22Rv1 (cell line): ENCODE measurements around the gene TGM1.

ENCODE experiments used
- ZFX ChIP-seq: fragments of 450-650 bp; IDR thresholded peaks from 2 replicates; pipeline ENCODE4 v1.6.1; 2017; ENCODE audit warnings: antibody characterized with exemption, borderline replicate concordance
- TF ChIP-seq, protein P1 (sequence below): fragments of 450-650 bp; IDR thresholded peaks from 2 replicates; pipeline ENCODE4 v1.5.1; 2017; ENCODE audit warnings: mild to moderate bottlenecking

- TF ChIP-seq, protein P1, sequence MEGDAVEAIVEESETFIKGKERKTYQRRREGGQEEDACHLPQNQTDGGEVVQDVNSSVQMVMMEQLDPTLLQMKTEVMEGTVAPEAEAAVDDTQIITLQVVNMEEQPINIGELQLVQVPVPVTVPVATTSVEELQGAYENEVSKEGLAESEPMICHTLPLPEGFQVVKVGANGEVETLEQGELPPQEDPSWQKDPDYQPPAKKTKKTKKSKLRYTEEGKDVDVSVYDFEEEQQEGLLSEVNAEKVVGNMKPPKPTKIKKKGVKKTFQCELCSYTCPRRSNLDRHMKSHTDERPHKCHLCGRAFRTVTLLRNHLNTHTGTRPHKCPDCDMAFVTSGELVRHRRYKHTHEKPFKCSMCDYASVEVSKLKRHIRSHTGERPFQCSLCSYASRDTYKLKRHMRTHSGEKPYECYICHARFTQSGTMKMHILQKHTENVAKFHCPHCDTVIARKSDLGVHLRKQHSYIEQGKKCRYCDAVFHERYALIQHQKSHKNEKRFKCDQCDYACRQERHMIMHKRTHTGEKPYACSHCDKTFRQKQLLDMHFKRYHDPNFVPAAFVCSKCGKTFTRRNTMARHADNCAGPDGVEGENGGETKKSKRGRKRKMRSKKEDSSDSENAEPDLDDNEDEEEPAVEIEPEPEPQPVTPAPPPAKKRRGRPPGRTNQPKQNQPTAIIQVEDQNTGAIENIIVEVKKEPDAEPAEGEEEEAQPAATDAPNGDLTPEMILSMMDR = no peak
- TF ChIP-seq ZFX = no peak
Measured at GRCh38 chr14:24267516-24267915, 4.5 kb upstream of the TGM1 start.
